Stimulated activated CD4-positive, alpha-beta T cell treated with anti-CD3 and anti-CD28 coated beads, Interleukin-15, amount 100 ng/mL, for 1 hour (primary cell): Measurements from ENCODE around the gene NPHP1.
"Not testable (repeated sequence)": the region's sequence is repeated elsewhere in the genome, so short reads cannot be mapped to it uniquely, and the experiment has no call there.

ENCODE experiments used
- DNase-seq, 2 donors: peaks; one replicate each; pipeline ENCODE4 v3.0.0-alpha.2; 2020; ENCODE audit warnings: low read depth in 1 of 2, low spot score in 1 of 2

Gene NPHP1

DNA sequence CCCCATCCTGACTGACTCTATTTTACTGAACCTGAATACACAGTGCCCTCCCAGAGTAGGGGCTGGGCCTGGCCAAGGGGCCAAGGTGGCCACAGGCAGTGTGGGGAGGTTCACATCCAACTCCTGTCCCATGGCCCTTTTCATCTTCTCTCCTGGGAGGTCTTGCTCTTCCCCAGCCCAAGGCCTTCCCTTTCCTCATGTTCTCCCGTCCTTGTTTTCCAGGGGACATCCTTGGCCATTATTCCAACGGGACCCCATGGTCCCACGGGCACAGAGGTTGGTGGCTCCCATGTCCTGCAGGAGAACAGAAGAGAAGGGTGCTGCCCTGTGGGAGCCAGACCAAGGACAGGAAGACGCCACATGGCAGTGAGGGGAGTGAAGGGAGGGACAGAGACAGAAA, 99.6 kb downstream of the NPHP1 start:
- DNase-seq = no peak

GRCh38 chr2:110104025-110104771, 100.6 kb downstream of the NPHP1 start:
- no peak for DNase-seq

- no peak for DNase-seq
Measured at GRCh38 chr2:110103061-110103961, 101.5 kb downstream of the NPHP1 start.

DNA sequence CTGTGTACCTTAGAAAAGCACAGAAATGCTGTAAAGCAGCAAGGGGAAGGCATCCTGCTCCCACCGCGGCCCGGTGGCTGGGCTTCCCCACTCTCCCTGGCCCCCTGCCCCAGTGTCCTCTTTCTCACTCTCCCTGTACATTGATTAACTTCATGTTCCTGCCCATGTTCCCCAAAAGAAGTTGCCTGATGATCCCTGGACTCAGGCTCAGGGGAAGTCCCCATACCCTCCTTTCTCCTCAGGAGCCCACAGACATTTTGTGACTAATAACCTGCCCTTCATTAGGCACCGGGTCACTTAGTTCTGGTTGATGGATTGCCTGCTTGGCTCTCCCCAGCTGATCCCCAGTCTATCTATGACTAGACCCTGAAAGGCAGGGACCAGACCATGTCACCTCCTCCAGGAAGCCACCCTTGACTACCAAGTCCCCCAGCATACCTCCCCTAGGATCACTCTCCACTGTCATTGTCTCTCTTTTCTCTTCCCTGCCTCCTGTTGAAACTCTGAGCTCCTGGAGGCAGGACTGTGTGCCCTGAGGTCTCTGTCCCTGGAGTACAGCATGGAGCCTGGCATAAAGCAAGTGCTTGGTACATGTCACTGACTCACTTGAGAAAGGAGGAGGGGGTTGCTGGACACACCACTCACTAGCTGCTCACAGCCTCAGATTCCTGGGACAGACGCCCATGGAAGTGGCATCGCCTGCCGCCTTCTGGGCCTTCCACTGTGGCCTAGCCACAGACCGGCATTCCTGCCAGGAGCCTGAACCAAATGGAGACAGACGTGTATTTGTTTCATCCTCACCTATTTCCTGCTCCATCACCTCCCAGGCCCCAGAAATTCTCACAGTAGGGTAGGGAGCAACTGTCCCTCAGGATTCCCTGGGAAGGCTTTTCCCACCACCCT, 102.7 kb downstream of the NPHP1 start:
- no peak for DNase-seq

GRCh38 chr2:110101280-110101844, 103.5 kb downstream of the NPHP1 start:
- no peak for DNase-seq

- DNase-seq = not testable (repeated sequence)
Measured at GRCh38 chr2:110100880-110101279, 103.9 kb downstream of the NPHP1 start.

GRCh38 chr2:110100480-110100879, 104.3 kb downstream of the NPHP1 start:
- DNase-seq = no peak

DNA sequence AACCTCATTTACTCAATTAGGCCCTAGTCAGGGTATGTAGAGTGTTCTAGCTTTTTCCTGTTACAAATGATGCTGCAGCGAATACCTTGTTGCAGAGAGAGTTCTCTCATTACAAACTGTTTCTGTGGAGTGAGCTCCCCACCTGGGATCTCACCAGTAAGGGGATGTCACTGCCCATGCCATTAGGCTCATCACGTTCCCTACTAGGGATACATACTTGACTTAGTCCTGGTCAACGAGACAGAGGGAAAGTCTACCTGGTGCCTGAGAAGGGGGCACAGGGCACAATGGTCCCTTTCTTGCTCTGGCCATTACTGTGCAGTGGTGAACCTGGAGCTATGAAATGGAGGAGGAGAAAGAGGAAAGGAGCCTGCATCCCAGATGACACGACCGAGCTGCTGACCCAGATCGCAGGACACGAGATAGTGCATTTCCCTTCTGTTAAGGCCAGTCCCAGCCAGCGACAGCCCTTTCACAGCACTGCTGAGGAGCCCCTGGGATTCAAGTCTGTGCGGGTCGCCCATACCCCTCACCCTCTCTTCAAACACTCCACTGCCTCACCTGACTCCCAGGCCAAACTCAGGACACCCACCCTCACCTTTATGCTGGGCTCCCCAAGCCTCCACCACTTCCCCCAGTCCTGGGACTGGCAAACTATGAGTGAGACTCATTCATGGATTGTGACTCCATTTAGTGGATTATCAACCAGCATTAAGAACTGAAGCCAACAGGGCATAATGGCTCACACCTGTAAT, 105.2 kb downstream of the NPHP1 start:
- no peak for DNase-seq

GRCh38 chr2:110099038-110099425, 105.8 kb downstream of the NPHP1 start:
- no peak for DNase-seq

DNA sequence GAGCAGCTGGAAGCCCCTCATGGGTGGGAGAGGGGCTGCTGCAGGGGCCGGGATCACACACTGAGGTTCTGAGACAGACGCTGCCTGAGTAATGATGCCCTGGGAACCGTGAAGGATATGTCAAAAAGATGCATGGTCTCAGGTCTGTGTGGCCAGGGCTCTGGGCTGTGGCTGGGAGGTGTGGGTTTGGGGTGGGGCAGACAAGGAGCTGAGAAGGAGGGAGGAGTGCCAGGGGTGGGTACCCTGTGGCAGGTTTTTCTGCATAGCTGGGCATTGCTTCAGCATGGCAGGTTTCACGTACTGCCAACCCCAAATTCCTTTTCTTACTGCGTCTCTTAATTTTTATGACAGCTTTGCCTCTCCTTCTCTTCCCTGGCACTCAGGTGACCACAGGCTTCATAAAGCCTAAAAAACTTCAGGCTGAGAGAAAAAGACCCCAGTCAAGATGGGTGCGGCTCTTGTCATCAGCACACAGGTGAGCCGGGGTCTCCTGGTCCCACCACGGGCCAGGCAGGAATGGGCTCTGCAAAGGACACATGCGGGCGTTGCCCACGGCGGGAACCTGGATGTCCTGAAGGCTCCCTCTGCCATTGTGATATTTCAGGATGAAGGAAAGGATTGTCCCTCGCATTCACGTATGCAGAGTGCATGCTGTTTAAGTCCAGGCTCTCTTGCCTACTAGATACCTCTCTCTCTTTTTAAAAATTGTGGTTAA, 107.2 kb downstream of the NPHP1 start:
- DNase-seq = no peak

GRCh38 chr2:110095994-110096633, 108.7 kb downstream of the NPHP1 start:
- no peak for DNase-seq

- not testable (repeated sequence) for DNase-seq
Measured at GRCh38 chr2:110094884-110095534, 109.8 kb downstream of the NPHP1 start.

DNA sequence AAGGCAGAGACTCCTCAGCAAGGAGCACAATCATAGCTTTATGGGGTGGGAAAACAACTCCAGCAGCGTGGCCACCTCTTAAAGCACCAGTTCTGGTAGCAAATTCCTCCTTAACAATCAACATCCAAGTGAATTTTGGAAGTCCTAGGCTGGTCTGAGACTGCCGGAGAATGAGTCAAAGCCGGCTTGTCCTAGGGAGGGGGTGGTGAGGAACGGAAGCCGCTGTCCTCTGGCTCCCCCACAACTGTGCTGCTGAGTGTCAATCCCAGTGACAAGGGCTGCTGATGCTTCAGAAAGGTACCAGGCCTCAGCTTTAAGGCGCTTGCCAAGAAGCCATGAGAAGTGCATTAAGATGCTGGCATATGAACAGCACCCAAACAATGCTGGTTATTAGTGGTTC, 110.9 kb downstream of the NPHP1 start:
- DNase-seq = not testable (repeated sequence)

DNA sequence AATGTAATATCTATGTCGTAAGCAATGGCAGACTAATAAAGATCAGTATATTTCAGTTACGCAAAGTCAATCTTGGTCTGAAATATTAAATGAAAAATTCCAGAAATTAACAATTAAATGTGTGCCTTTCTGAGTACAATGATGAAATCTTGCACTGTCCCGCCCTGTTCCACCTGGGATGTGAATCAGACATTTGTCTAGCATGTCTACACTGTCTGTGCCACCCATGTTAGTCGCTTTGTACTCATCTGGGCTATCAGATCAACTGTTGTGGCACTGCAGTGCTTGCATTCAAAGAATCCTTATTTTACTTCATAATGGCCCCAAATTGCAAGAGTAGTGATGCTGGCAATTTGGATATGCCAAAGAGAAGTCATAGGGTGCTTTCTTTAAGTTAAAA, 114.6 kb downstream of the NPHP1 start:
- DNase-seq = not testable (repeated sequence)

DNA sequence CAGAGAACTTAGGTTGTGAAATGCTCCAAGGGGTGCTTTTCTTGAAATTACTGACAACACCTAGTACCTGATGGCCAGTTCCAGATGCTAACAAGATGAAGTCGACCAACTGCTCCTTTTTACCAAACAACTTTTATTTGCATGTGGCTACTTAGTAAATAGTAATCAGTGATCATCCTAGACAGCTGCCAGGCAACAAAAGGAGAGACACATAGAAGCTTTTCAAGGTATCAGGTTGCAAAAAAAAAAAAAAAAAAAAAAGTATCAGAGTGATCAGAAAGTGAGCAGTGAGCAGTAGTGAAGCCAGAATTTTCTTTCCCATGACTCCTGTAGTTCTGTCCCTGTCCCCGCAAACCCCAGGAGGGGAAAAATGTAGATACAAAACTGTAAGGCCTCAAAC, 121.1 kb downstream of the NPHP1 start:
- not testable (repeated sequence) for DNase-seq

GRCh38 chr2:110083162-110083561, 121.7 kb downstream of the NPHP1 start:
- not testable (repeated sequence) for DNase-seq

GRCh38 chr2:110078104-110078503, 126.7 kb downstream of the NPHP1 start:
- DNase-seq = not testable (repeated sequence)

- not testable (repeated sequence) for DNase-seq
Measured at GRCh38 chr2:110075896-110076295, 128.9 kb downstream of the NPHP1 start.
